ENCODE measurements around the gene SHANK3.

Gene SHANK3

GRCh38 chr22:50713008-50713385 lies 40.4 kb downstream of the SHANK3 start:
- DNase-seq (ENCODE audit: low read depth), result no peak

DNA sequence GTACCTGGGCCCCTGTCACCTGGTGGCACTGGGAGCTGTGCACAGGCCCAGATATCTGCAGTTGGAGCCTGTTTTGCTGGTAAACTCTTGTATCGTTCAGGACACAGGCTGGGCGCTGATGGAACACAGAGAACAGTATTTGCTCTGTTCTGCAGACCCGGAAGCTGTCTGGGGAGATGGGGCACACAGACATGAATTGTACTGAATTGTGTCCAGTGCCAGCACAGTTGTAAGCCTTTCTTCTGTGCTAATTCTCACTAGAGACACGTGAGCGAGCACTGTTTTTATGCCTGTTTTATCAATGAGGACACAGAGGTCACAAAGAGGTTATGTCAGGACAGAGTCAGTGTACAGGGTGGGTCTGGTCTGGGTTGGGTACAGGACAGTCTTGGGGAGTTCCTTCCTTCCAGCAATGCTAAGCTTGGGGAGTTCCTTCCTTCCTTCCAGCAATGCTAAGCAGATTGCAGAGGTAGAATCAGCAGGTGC lies 41.0 kb downstream of the SHANK3 start:
- DNase-seq (ENCODE audit: low read depth), result no peak

GRCh38 chr22:50714150-50714549 lies 41.5 kb downstream of the SHANK3 start:
- DNase-seq (ENCODE audit: low read depth), result no peak

DNA sequence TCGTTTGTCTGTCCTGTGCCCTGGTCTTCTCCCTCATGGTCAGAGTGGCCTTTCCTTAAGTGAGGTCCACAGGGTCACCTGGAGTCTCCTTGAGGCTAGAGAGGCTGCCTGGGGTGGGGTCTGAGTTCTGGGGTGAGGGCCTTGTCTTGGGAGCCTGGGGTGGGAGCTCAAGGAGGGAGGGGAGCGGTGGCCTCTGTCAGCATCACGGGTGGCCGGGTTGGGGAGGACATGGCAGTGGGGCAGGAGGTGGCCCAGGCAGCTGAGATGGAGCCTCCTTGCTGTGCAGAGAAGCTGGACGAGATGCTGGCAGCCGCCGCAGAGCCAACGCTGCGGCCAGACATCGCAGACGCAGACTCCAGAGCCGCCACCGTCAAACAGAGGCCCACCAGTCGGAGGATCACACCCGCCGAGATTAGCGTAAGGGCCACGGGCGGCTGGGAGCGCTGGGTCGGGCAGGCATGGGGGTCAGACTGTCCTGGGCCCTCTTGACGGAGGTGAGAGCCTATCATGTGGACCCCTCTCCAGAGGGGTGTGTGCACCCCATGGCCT lies 42.1 kb downstream of the SHANK3 start:
- no peak for DNase-seq (ENCODE audit: low read depth)

GRCh38 chr22:50715250-50715649 lies 42.6 kb downstream of the SHANK3 start:
- no peak for DNase-seq (ENCODE audit: low read depth)

DNA sequence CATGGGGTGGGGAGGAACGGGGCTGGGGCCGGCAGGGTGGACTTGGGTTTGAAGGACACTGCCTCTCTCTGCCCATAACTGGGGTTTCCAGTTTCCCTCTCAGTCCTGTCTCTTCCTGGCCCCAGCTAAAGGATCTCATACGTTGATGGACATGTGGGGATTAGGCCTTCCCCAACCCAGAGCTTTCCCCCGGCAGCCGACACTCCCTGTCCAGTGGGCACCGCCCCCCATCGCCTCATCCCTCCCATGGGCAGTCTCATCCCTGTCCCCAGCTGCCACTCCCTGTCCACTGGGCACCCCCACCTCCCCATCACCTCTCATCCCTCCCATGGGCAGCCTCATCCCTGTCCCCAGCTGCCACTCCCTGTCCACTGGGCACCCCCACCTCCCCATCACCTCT lies 43.2 kb downstream of the SHANK3 start:
- no peak for DNase-seq (ENCODE audit: low read depth)

GRCh38 chr22:50716290-50717024 lies 43.8 kb downstream of the SHANK3 start:
- DNase-seq (ENCODE audit: low read depth), result no peak

GRCh38 chr22:50717709-50718351 lies 45.2 kb downstream of the SHANK3 start:
- DNase-seq (ENCODE audit: low read depth), result no peak

- DNase-seq (ENCODE audit: low read depth), result no peak
Observed at GRCh38 chr22:50718352-50718709, 45.7 kb downstream of the SHANK3 start.

- no peak for DNase-seq (ENCODE audit: low read depth)
Observed at GRCh38 chr22:50719814-50720300, 47.2 kb downstream of the SHANK3 start.

GRCh38 chr22:50720301-50721256 lies 48.0 kb downstream of the SHANK3 start:
- DNase-seq (ENCODE audit: low read depth), result no peak

DNA sequence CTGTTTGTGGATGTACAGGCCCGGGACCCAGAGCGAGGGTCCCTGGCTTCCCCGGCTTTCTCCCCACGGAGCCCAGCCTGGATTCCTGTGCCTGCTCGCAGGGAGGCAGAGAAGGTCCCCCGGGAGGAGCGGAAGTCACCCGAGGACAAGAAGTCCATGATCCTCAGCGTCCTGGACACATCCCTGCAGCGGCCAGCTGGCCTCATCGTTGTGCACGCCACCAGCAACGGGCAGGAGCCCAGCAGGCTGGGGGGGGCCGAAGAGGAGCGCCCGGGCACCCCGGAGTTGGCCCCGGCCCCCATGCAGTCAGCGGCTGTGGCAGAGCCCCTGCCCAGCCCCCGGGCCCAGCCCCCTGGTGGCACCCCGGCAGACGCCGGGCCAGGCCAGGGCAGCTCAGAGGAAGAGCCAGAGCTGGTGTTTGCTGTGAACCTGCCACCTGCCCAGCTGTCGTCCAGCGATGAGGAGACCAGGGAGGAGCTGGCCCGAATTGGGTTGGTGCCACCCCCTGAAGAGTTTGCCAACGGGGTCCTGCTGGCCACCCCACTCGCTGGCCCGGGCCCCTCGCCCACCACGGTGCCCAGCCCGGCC lies 48.7 kb downstream of the SHANK3 start:
- no peak for DNase-seq (ENCODE audit: low read depth)

DNA sequence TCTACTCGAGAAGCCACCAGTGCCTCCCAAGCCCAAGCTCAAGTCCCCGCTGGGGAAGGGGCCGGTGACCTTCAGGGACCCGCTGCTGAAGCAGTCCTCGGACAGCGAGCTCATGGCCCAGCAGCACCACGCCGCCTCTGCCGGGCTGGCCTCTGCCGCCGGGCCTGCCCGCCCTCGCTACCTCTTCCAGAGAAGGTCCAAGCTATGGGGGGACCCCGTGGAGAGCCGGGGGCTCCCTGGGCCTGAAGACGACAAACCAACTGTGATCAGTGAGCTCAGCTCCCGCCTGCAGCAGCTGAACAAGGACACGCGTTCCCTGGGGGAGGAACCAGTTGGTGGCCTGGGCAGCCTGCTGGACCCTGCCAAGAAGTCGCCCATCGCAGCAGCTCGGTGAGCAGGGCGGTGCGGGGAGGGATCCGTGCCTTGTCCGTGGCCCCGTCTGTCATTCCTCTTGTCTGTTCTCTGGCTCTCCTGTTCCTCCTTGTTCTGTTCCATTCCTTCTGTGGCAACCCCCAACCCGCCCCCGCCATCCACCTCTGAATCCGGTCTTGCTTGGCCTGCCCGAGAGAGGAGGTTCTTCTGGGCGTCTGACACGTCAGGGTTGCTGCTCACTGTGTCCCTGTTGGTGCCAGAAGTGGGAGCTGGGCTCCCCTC lies 49.6 kb downstream of the SHANK3 start:
- DNase-seq (ENCODE audit: low read depth), result no peak

Data from GM04503 (cell line).